Measurements from ENCODE around the gene CD58. TPM values are rescaled to one million over a fixed set of nuclear protein-coding genes. Genes with fewer than 3 reads are reported as not detected.

Gene CD58
- total RNA-seq, 1 donor from 2014 or later, result 160 TPM

DNA sequence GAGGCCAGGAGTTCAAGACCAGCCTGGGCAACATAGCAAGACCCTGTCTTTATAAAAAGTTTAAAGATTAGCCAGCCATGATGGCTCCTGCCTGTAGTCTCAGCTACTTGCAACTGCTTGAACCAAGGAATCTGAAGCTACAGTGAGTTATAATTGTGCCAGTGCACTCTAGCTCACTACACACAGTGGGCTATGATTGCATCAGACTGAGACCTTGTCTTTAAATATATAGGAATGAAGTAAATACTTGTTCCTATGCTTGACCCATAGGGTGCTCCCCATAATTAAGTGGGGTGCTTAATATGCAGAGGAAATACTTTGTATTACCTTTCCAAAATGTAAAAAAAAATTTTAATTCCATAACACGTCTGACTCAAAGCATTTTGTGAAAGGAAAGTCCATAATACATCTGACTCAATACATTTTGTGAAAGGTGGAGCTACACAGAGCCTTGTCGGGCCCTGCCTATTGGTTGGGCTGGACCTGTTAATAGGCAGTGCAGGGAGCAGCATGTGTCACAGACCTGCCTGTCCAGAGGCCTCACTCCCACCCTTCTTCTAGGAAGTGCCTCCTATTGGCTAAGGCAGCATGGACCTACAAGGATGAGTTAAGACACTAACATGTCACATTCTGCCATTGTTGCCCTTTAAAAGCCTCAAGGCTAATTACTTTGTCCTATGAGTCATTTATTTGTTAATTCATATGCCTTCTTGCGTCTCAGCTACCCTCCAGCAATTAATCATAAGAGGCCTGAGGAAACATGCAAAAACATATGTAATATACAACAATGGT, 33.6 kb downstream of the CD58 start:
- Mint-ChIP-seq H3K27ac (no peak overlapping the region), H3K27me3 (no peaks in the 10 kb centered on the region), H3K4me3 (no peak overlapping the region), H3K9me3 (no peaks in the 10 kb centered on the region), H3K36me3 (ENCODE audit: low read depth) (peaks cover 79% of the 10 kb centered on the region), H3K4me1 (peaks cover 53% of the 10 kb centered on the region)
- no peak for ATAC-seq (ENCODE audit: low read depth)
- DNase-seq, result no peak
- intact Hi-C loops (cut with micrococcal nuclease), result no loop called here
- CTCF ChIA-PET, result interaction anchor here (1.2 kb wide), 1 partner anchor 52 kb away, joined by 5 read pairs; no protein-coding TSS in a partner anchor
- TF ChIP-seq, protein P1, sequence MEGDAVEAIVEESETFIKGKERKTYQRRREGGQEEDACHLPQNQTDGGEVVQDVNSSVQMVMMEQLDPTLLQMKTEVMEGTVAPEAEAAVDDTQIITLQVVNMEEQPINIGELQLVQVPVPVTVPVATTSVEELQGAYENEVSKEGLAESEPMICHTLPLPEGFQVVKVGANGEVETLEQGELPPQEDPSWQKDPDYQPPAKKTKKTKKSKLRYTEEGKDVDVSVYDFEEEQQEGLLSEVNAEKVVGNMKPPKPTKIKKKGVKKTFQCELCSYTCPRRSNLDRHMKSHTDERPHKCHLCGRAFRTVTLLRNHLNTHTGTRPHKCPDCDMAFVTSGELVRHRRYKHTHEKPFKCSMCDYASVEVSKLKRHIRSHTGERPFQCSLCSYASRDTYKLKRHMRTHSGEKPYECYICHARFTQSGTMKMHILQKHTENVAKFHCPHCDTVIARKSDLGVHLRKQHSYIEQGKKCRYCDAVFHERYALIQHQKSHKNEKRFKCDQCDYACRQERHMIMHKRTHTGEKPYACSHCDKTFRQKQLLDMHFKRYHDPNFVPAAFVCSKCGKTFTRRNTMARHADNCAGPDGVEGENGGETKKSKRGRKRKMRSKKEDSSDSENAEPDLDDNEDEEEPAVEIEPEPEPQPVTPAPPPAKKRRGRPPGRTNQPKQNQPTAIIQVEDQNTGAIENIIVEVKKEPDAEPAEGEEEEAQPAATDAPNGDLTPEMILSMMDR (IDR thresholded peaks at IDR 0.05), result no peak
- POLR2A ChIA-PET, result interaction anchor here (2.0 to 5.6 kb wide), 3 partner anchors 21 to 33 kb away, joined by 7 to 58 read pairs (median 52); partner anchors contain the start of gene CD58

- no peaks in the 10 kb centered on the region for H3K27me3 Mint-ChIP-seq
- TF ChIP-seq, protein P1 (IDR thresholded peaks at IDR 0.05), result no peak
- H3K4me1 Mint-ChIP-seq, result peaks cover 25% of the 10 kb centered on the region
- DNase-seq (no peak), ATAC-seq (ENCODE audit: low read depth) (no peak)
- peaks cover 79% of the 10 kb centered on the region for H3K36me3 Mint-ChIP-seq (ENCODE audit: low read depth)
- intact Hi-C loops (cut with micrococcal nuclease), result no loop called here
- ChIA-PET POLR2A (no interaction called here), CTCF (no interaction called here)
- no peak overlapping the region for H3K4me3 Mint-ChIP-seq
- H3K27ac Mint-ChIP-seq, result no peak overlapping the region
- no peaks in the 10 kb centered on the region for H3K9me3 Mint-ChIP-seq
These were observed 36.6 kb downstream of the CD58 start for GRCh38 chr1:116534014-116534739.

DNA sequence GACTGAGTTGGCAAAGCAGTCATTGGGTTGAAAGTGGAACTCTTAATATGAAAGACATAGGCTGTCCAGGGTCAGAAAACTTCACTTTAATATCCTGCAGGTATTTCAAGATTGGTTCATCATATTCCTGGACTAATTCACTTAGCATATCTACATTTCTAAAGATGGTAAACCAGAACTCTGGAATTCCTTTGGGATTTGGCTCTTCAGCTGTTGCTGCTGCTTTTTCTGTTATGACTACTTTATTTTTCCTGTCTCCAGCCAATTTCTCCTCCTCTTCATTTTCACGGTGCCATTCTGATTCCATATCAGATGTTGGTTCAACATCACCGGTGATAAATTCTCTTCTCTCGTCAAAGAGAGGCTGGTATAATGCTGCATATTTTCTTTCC, 37.4 kb downstream of the CD58 start:
- H3K36me3 Mint-ChIP-seq (ENCODE audit: low read depth), result peaks cover 79% of the 10 kb centered on the region
- intact Hi-C loops (cut with micrococcal nuclease), result no loop called here
- ATAC-seq (ENCODE audit: low read depth) (no peak), DNase-seq (no peak)
- H3K9me3 Mint-ChIP-seq, result no peaks in the 10 kb centered on the region
- H3K27ac Mint-ChIP-seq, result no peak overlapping the region
- ChIA-PET POLR2A (no interaction called here), CTCF (no interaction called here)
- no peak overlapping the region for H3K4me3 Mint-ChIP-seq
- peaks cover 18% of the 10 kb centered on the region for H3K4me1 Mint-ChIP-seq
- TF ChIP-seq, protein P1 (IDR thresholded peaks at IDR 0.05), result no peak
- H3K27me3 Mint-ChIP-seq, result no peaks in the 10 kb centered on the region

- TF ChIP-seq, protein P1 (IDR thresholded peaks at IDR 0.05), result no peak
- peaks cover 12% of the 10 kb centered on the region for H3K4me1 Mint-ChIP-seq
- no peaks in the 10 kb centered on the region for H3K9me3 Mint-ChIP-seq
- no peak for DNase-seq
- no peak for ATAC-seq (ENCODE audit: low read depth)
- POLR2A ChIA-PET, result no interaction called here
- no peaks in the 10 kb centered on the region for H3K27me3 Mint-ChIP-seq
- CTCF ChIA-PET, result no interaction called here
- intact Hi-C loops (cut with micrococcal nuclease), result no loop called here
- no peak overlapping the region for H3K4me3 Mint-ChIP-seq
- H3K27ac Mint-ChIP-seq, result no peak overlapping the region
- peaks cover 79% of the 10 kb centered on the region for H3K36me3 Mint-ChIP-seq (ENCODE audit: low read depth)
These were observed 38.0 kb downstream of the CD58 start for GRCh38 chr1:116532671-116533428.

DNA sequence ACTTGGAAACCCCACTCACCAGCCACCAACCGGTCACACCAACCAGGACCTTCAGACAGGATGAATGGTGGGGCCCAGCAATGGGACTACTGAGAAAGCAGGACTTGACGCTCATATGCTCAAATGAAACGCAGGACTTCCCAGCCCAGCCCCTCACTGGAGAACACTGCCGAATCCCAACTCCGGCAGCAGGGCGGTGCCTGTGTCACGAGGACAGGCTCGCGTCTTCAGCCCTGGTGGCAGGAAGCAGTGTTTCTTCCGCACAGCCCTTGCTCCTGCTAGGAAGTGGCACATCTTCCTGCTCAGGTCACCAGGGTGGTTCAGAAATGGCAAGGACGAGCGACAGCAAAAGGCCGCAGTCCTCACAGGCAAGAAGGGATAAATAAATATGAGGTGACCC, 38.9 kb downstream of the CD58 start:
- ATAC-seq (ENCODE audit: low read depth), result no peak
- TF ChIP-seq, protein P1 (IDR thresholded peaks at IDR 0.05), result no peak
- Mint-ChIP-seq H3K27me3 (no peaks in the 10 kb centered on the region), H3K9me3 (peaks cover 4% of the 10 kb centered on the region), H3K36me3 (ENCODE audit: low read depth) (peaks cover 84% of the 10 kb centered on the region), H3K4me1 (peaks cover 3% of the 10 kb centered on the region), H3K27ac (no peak overlapping the region), H3K4me3 (no peak overlapping the region)
- CTCF ChIA-PET, result no interaction called here
- intact Hi-C loops (cut with micrococcal nuclease), result no loop called here
- DNase-seq, result no peak
- POLR2A ChIA-PET, result no interaction called here

Measured in activated B cell treated with CpG ODN at 0.5 μM for 24 hours (primary cell).